GM21528 (cell line): ENCODE results near the gene PLCE1.

Experiments
- ATAC-seq: cut with Tn5 transposase; IDR thresholded peaks from one replicate; pipeline ENCODE4 v1.9.1; 2021; ENCODE audit warnings: mild to moderate bottlenecking, moderate library complexity; ENCODE audit not compliant: unreplicated experiment, low FRiP score

PLCE1 gene

GRCh38 chr10:94014304-94014703 lies 20.6 kb downstream of the PLCE1 start:
- ATAC-seq, result no peak

GRCh38 chr10:94016727-94017714 lies 23.3 kb downstream of the PLCE1 start:
- no peak for ATAC-seq

GRCh38 chr10:94018107-94018506 lies 24.4 kb downstream of the PLCE1 start:
- no peak for ATAC-seq

- ATAC-seq, result no peak
Observed at GRCh38 chr10:94023906-94024305, 30.2 kb downstream of the PLCE1 start.

- no peak for ATAC-seq
Observed at GRCh38 chr10:94024407-94024806, 30.7 kb downstream of the PLCE1 start.

- ATAC-seq, result no peak
Observed at GRCh38 chr10:94025806-94026205, 32.1 kb downstream of the PLCE1 start.

- ATAC-seq, result no peak
Observed at GRCh38 chr10:94027197-94027596, 33.5 kb downstream of the PLCE1 start.

- no peak for ATAC-seq
Observed at GRCh38 chr10:94029955-94030354, 36.2 kb downstream of the PLCE1 start.

- no peak for ATAC-seq
Observed at GRCh38 chr10:94035982-94036765, 42.4 kb downstream of the PLCE1 start.

GRCh38 chr10:94036766-94037033 lies 43.0 kb downstream of the PLCE1 start:
- no peak for ATAC-seq

- ATAC-seq, result no peak
Observed at GRCh38 chr10:94037286-94037685, 43.6 kb downstream of the PLCE1 start.

GRCh38 chr10:94038024-94038423 lies 44.3 kb downstream of the PLCE1 start:
- no peak for ATAC-seq

GRCh38 chr10:94041206-94041605 lies 47.5 kb downstream of the PLCE1 start:
- ATAC-seq, result no peak

- no peak for ATAC-seq
Observed at GRCh38 chr10:94042001-94042833, 48.5 kb downstream of the PLCE1 start.

- ATAC-seq, result no peak
Observed at GRCh38 chr10:94042834-94043175, 49.1 kb downstream of the PLCE1 start.
